ENCODE data around the gene CTIF. TPM values are rescaled to one million over a fixed set of nuclear protein-coding genes. Genes with fewer than 3 reads are reported as not detected.
A peak's percentile ranks its signal among the peaks of the same experiment; 100 is the strongest.

CTIF gene
- total RNA-seq, 1 donor = 65.9 TPM

GRCh38 chr18:48777026-48777743 lies 238.4 kb downstream of the CTIF start:
- Histone ChIP-seq H3K4me2 (ENCODE audit: insufficient read depth, low read length) (no peak overlapping the region), H3K4me1 (ENCODE audit: insufficient read depth, low read length) (peaks cover 47% of the 10 kb centered on the region), H3K4me3 (ENCODE audit: insufficient read depth, low read length) (no peak overlapping the region), H3K79me2 (ENCODE audit: insufficient read depth, low read length) (peaks cover 13% of the 10 kb centered on the region), H3K36me3 (ENCODE audit: insufficient read depth, low read length) (peaks cover 14% of the 10 kb centered on the region), H3K27ac (ENCODE audit: low read depth, low read length) (peak overlapping the region; percentile 42), H2AFZ (ENCODE audit: low read length) (no peak overlapping the region), H3K27me3 (ENCODE audit: insufficient read depth, low read length) (no peaks in the 10 kb centered on the region), H3K9me3 (ENCODE audit: low read depth, low read length) (no peaks in the 10 kb centered on the region), H4K20me1 (ENCODE audit: insufficient read depth, low read length) (no peaks in the 10 kb centered on the region)
- DNase-seq (ENCODE audit: insufficient read length, low spot score, missing footprints) = peak; percentile 98
- TF ChIP-seq CTCF (IDR thresholded peaks at IDR 0.05; ENCODE audit: extremely low read depth, low read depth, low read length) = peak; percentile 77

- Histone ChIP-seq H3K4me1 (ENCODE audit: insufficient read depth, low read length) (peaks cover 53% of the 10 kb centered on the region), H3K4me3 (ENCODE audit: insufficient read depth, low read length) (no peak overlapping the region), H3K79me2 (ENCODE audit: insufficient read depth, low read length) (peaks cover 13% of the 10 kb centered on the region), H2AFZ (ENCODE audit: low read length) (no peak overlapping the region), H3K36me3 (ENCODE audit: insufficient read depth, low read length) (peaks cover 14% of the 10 kb centered on the region), H3K27me3 (ENCODE audit: insufficient read depth, low read length) (no peaks in the 10 kb centered on the region), H3K4me2 (ENCODE audit: insufficient read depth, low read length) (no peak overlapping the region), H4K20me1 (ENCODE audit: insufficient read depth, low read length) (no peaks in the 10 kb centered on the region), H3K27ac (ENCODE audit: low read depth, low read length) (peak overlapping the region; percentile 42), H3K9me3 (ENCODE audit: low read depth, low read length) (no peaks in the 10 kb centered on the region)
- DNase-seq (ENCODE audit: insufficient read length, low spot score, missing footprints) = no peak
- TF ChIP-seq CTCF (IDR thresholded peaks at IDR 0.05; ENCODE audit: extremely low read depth, low read depth, low read length) = peak; percentile 35
Measured at GRCh38 chr18:48777744-48778116, 238.9 kb downstream of the CTIF start.

GRCh38 chr18:48778344-48779011 lies 239.6 kb downstream of the CTIF start:
- H3K79me2 ChIP-seq (ENCODE audit: insufficient read depth, low read length) = peaks cover 13% of the 10 kb centered on the region
- H4K20me1 ChIP-seq (ENCODE audit: insufficient read depth, low read length) = no peaks in the 10 kb centered on the region
- H3K4me2 ChIP-seq (ENCODE audit: insufficient read depth, low read length) = no peak overlapping the region
- no peak overlapping the region for H3K4me3 ChIP-seq (ENCODE audit: insufficient read depth, low read length)
- H3K27me3 ChIP-seq (ENCODE audit: insufficient read depth, low read length) = no peaks in the 10 kb centered on the region
- H3K4me1 ChIP-seq (ENCODE audit: insufficient read depth, low read length) = peaks cover 56% of the 10 kb centered on the region
- no peak overlapping the region for H2AFZ ChIP-seq (ENCODE audit: low read length)
- H3K36me3 ChIP-seq (ENCODE audit: insufficient read depth, low read length) = peaks cover 10% of the 10 kb centered on the region
- H3K9me3 ChIP-seq (ENCODE audit: low read depth, low read length) = no peaks in the 10 kb centered on the region
- peak overlapping the region; percentile 42 for H3K27ac ChIP-seq (ENCODE audit: low read depth, low read length)
- DNase-seq (ENCODE audit: insufficient read length, low spot score, missing footprints) = peak; percentile 55
- no peak for TF ChIP-seq CTCF (IDR thresholded peaks at IDR 0.05; ENCODE audit: extremely low read depth, low read depth, low read length)

- Histone ChIP-seq H3K9me3 (ENCODE audit: low read depth, low read length) (no peaks in the 10 kb centered on the region), H3K4me1 (ENCODE audit: insufficient read depth, low read length) (peaks cover 56% of the 10 kb centered on the region), H3K36me3 (ENCODE audit: insufficient read depth, low read length) (peaks cover 15% of the 10 kb centered on the region), H2AFZ (ENCODE audit: low read length) (no peak overlapping the region), H3K4me3 (ENCODE audit: insufficient read depth, low read length) (no peak overlapping the region), H3K4me2 (ENCODE audit: insufficient read depth, low read length) (no peak overlapping the region), H4K20me1 (ENCODE audit: insufficient read depth, low read length) (no peaks in the 10 kb centered on the region), H3K79me2 (ENCODE audit: insufficient read depth, low read length) (peaks cover 13% of the 10 kb centered on the region), H3K27ac (ENCODE audit: low read depth, low read length) (peak overlapping the region; percentile 85), H3K27me3 (ENCODE audit: insufficient read depth, low read length) (no peaks in the 10 kb centered on the region)
- DNase-seq (ENCODE audit: insufficient read length, low spot score, missing footprints) = peak; percentile 69
- TF ChIP-seq CTCF (IDR thresholded peaks at IDR 0.05; ENCODE audit: extremely low read depth, low read depth, low read length) = no peak
Measured at GRCh38 chr18:48779462-48779861, 240.6 kb downstream of the CTIF start.
